DMS53 (cell line): Measurements from ENCODE around the gene CRYBB3.

Experiments used
- DNase-seq: peaks from one replicate; lab custom pipeline; 2025; lab: John Stamatoyannopoulos, UW

The CRYBB3 gene

GRCh38 chr22:25199731-25200520 is at the start of gene CRYBB3:
TSS of gene CRYBB3 (plus strand) at chr22:25199858. CDS start at chr22:25201397, 1,539 bp downstream.
- no peak for DNase-seq

GRCh38 chr22:25153961-25154666 is 45.5 kb upstream of the CRYBB3 start:
- DNase-seq, result no peak

- no peak for DNase-seq
Measured at GRCh38 chr22:25154667-25154999, 45.0 kb upstream of the CRYBB3 start.

- no peak for DNase-seq
Measured at GRCh38 chr22:25156736-25157135, 42.9 kb upstream of the CRYBB3 start.

GRCh38 chr22:25159028-25159427 is 40.6 kb upstream of the CRYBB3 start:
- DNase-seq, result no peak

- no peak for DNase-seq
Measured at GRCh38 chr22:25160120-25160996, 39.3 kb upstream of the CRYBB3 start.

- no peak for DNase-seq
Measured at GRCh38 chr22:25161017-25161915, 38.4 kb upstream of the CRYBB3 start.

GRCh38 chr22:25161916-25162530 is 37.6 kb upstream of the CRYBB3 start:
- DNase-seq, result no peak

GRCh38 chr22:25162561-25162960 is 37.1 kb upstream of the CRYBB3 start:
- no peak for DNase-seq

- no peak for DNase-seq
Measured at GRCh38 chr22:25165785-25166184, 33.9 kb upstream of the CRYBB3 start.

- DNase-seq, result no peak
Measured at GRCh38 chr22:25166266-25167040, 33.2 kb upstream of the CRYBB3 start.

- DNase-seq, result no peak
Measured at GRCh38 chr22:25167082-25167481, 32.6 kb upstream of the CRYBB3 start.

- no peak for DNase-seq
Measured at GRCh38 chr22:25167834-25168601, 31.6 kb upstream of the CRYBB3 start.

GRCh38 chr22:25169278-25170031 is 30.2 kb upstream of the CRYBB3 start:
- no peak for DNase-seq

GRCh38 chr22:25170426-25170980 is 29.2 kb upstream of the CRYBB3 start:
- no peak for DNase-seq

- peak; percentile 23 for DNase-seq
Measured at GRCh38 chr22:25172153-25172552, 27.5 kb upstream of the CRYBB3 start.

GRCh38 chr22:25174156-25174887 is 25.3 kb upstream of the CRYBB3 start:
- DNase-seq, result no peak
